HCT116 (cell line): ENCODE data around the gene LUM. TPM values are rescaled to one million over a fixed set of nuclear protein-coding genes. Genes with fewer than 3 reads are reported as not detected.

ENCODE experiments used
- ATAC-seq: fragments of 200-7000 bp; cut with Tn5 transposase; 2 replicates; pipeline ENCODE4 v1.9.1; 2020; ENCODE audit warnings: mild to moderate bottlenecking, moderate library complexity
- BruUV-seq: library from RNA; stranded (reverse); fragments of 400-500 nt; replicated peaks from 2 replicates; lab custom pipeline; 2021; lab: Mats Ljungman, UMichigan
- CTCF ChIA-PET: fragments of 300-600 bp; sonication (Branson Sonifier 250); formaldehyde crosslinking; loops from one replicate; lab custom pipeline; 2021; ENCODE audit warnings: antibody characterized with exemption; lab: Charles Lee
- POLR2A ChIA-PET: fragments of 300-600, 350-600 bp; sonication (Branson Sonifier 250); formaldehyde crosslinking; loops from one replicate; lab custom pipeline; 2021; ENCODE audit warnings: antibody characterized with exemption; lab: Charles Lee
- RAD21 ChIA-PET, 2 experiments: fragments of 300-600 bp; sonication (Branson Sonifier 250); formaldehyde crosslinking; loops; one replicate each; lab custom pipeline; 2023; ENCODE audit warnings: low total read pairs in 2 of 2; ENCODE audit not compliant: uncharacterized antibody in 2 of 2, unreplicated experiment in 2 of 2, low non-redundant PET in 1 of 2; lab: Charles Lee
- DNase-seq: peaks from one replicate; pipeline ENCODE4 v3.0.0-alpha.2; 2010; ENCODE audit warnings: low read depth, low spot score
- H2AFZ ChIP-seq: fragments of 200-600 bp; shearing (Covaris generic), sonication (generic); 2 replicates; pipeline ENCODE4 v1.6.1; 2017; ENCODE audit warnings: low read depth, mixed run types, mixed read lengths, antibody characterized with exemption, low read length; ENCODE audit not compliant: poor library complexity, severe bottlenecking
- H3K27ac ChIP-seq: 2 replicates; pipeline ENCODE4 v1.5.1; 2012; ENCODE audit warnings: low read depth, low read length
- H3K27me3 ChIP-seq: fragments of 200-600 bp; sonication (generic); 2 replicates; pipeline ENCODE4 v1.6.1; 2016; ENCODE audit warnings: mixed run types, low read length, mixed read lengths; ENCODE audit not compliant: insufficient read depth
- H3K36me3 ChIP-seq, 2 experiments: fragments of 200-500 bp in 1 of 2; fragments of 200-600 bp in 1 of 2; sonication (Bioruptor generic) in 1 of 2; sonication (generic) in 1 of 2; 2 replicates each; pipeline versions ENCODE4 v1.5.1 to v1.6.1; 2014 to 2016; ENCODE audit warnings: low read length in 2 of 2, inconsistent platforms in 1 of 2, mixed read lengths in 1 of 2, mixed run types in 1 of 2; ENCODE audit not compliant: insufficient read depth in 2 of 2, control insufficient read depth in 1 of 2
- H3K4me1 ChIP-seq, 2 experiments: fragments of 200-600 bp in 1 of 2; sonication (generic) in 1 of 2; 2 replicates each; pipeline versions ENCODE4 v1.5.1 to v1.6.1; 2012 to 2017; ENCODE audit warnings: low read length in 2 of 2, inconsistent platforms in 1 of 2, mild to moderate bottlenecking in 1 of 2, mixed read lengths in 1 of 2, mixed run types in 1 of 2, moderate library complexity in 1 of 2; ENCODE audit not compliant: insufficient read depth in 2 of 2, control insufficient read depth in 1 of 2
- H3K4me2 ChIP-seq: fragments of 200-600 bp; sonication (generic); 2 replicates; pipeline ENCODE4 v1.6.1; 2017; ENCODE audit warnings: mixed run types, low read length, mixed read lengths
- H3K4me3 ChIP-seq, 2 experiments: fragments of 200-600 bp in 1 of 2; sonication (generic) in 1 of 2; replicated peaks in 1 of 2; 2 replicates each; pipeline ENCODE4 v1.5.1; 2011 to 2016; ENCODE audit warnings: low read length in 2 of 2, control low read depth in 1 of 2, low read depth in 1 of 2, mild to moderate bottlenecking in 1 of 2, mixed read lengths in 1 of 2, mixed run types in 1 of 2
- H3K79me2 ChIP-seq: fragments of 200-600 bp; sonication (generic); 2 replicates; pipeline ENCODE4 v1.6.1; 2017; ENCODE audit warnings: mild to moderate bottlenecking, mixed run types, low read length, moderate library complexity, mixed read lengths; ENCODE audit not compliant: insufficient read depth
- H3K9ac ChIP-seq: fragments of 200-600 bp; sonication (generic); 2 replicates; pipeline ENCODE4 v1.6.1; 2016; ENCODE audit warnings: low read length, mixed read lengths
- H3K9me2 ChIP-seq: fragments of 200-600 bp; sonication (generic), shearing (Covaris generic); 2 replicates; pipeline ENCODE4 v1.6.1; 2017; ENCODE audit warnings: mixed run types, mild to moderate bottlenecking, moderate library complexity; ENCODE audit not compliant: insufficient read depth
- H3K9me3 ChIP-seq, 2 experiments: fragments of 200-500 bp in 1 of 2; fragments of 200-600 bp in 1 of 2; sonication (Bioruptor generic) in 1 of 2; sonication (generic) in 1 of 2; 2 replicates each; pipeline ENCODE4 v1.6.1; 2014 to 2017; ENCODE audit warnings: low read length in 2 of 2, mixed read lengths in 2 of 2, inconsistent platforms in 1 of 2, low read depth in 1 of 2, mild to moderate bottlenecking in 1 of 2, mixed run types in 1 of 2, moderate library complexity in 1 of 2; ENCODE audit not compliant: control insufficient read depth in 1 of 2, insufficient read depth in 1 of 2
- H4K20me1 ChIP-seq: fragments of 200-600 bp; sonication (generic), shearing (Covaris generic); 2 replicates; pipeline ENCODE4 v1.6.1; 2017; ENCODE audit warnings: mixed run types, mild to moderate bottlenecking, moderate library complexity; ENCODE audit not compliant: insufficient read depth
- CBX3 ChIP-seq: IDR thresholded peaks from 2 replicates; pipeline ENCODE4 v1.6.1; 2012; ENCODE audit warnings: low read depth
- CEBPB ChIP-seq: IDR thresholded peaks from 2 replicates; pipeline ENCODE4 v1.6.1; 2012; ENCODE audit warnings: low read depth
- ELF1 ChIP-seq: IDR thresholded peaks from 2 replicates; pipeline ENCODE4 v1.6.1; 2012; ENCODE audit warnings: low read depth, borderline replicate concordance
- EZH2 ChIP-seq: fragments of 200-600 bp; sonication (generic); IDR thresholded peaks from 2 replicates; pipeline ENCODE4 v1.6.1; 2017; ENCODE audit warnings: antibody characterized with exemption, mixed run types
- FOSL1 ChIP-seq: IDR thresholded peaks from 2 replicates; pipeline ENCODE4 v1.6.1; 2012; ENCODE audit warnings: low read depth
- JUND ChIP-seq: IDR thresholded peaks from 2 replicates; pipeline ENCODE4 v1.6.1; 2012
- POLR2A ChIP-seq: IDR thresholded peaks from 2 replicates; pipeline ENCODE4 v1.7.0; 2011; ENCODE audit warnings: borderline replicate concordance; ENCODE audit not compliant: insufficient read depth, insufficient read length; ENCODE audit errors: extremely low read depth
- POLR2AphosphoS5 ChIP-seq: IDR thresholded peaks from 2 replicates; pipeline ENCODE4 v1.6.1; 2011; ENCODE audit warnings: mild to moderate bottlenecking, low read depth, low read length, moderate library complexity
- SP1 ChIP-seq: IDR thresholded peaks from 2 replicates; pipeline ENCODE4 v1.6.1; 2012; ENCODE audit warnings: low read depth
- TCF7L2 ChIP-seq: IDR thresholded peaks from 2 replicates; pipeline ENCODE4 v1.7.0; 2011; ENCODE audit warnings: borderline replicate concordance, inconsistent platforms; ENCODE audit not compliant: insufficient read depth, insufficient read length; ENCODE audit errors: extremely low read depth
- YY1 ChIP-seq: IDR thresholded peaks from 2 replicates; pipeline ENCODE4 v1.6.1; 2011; ENCODE audit warnings: low read length, low read depth, moderate library complexity, mild to moderate bottlenecking; ENCODE audit not compliant: insufficient replicate concordance; ENCODE audit errors: extremely low read depth
- ZFX ChIP-seq: fragments of 450-650 bp; IDR thresholded peaks from 2 replicates; pipeline ENCODE4 v1.6.1; 2017
- ZNF274 ChIP-seq: fragments of 200-500 bp; sonication (Bioruptor generic); IDR thresholded peaks from 2 replicates; pipeline ENCODE4 v1.6.1; 2014; ENCODE audit warnings: mild to moderate bottlenecking, low read depth, low read length, inconsistent platforms
- intact Hi-C: fragments of 100-400 bp; cut with micrococcal nuclease; formaldehyde crosslinking; loops from 2 replicates; pipeline ENCODE4 v1.10.0; 2022
- total RNA-seq: library from RNA; stranded (reverse); gene quantifications from one replicate; pipeline ENCODE4 v1.2.1, GENCODE V29; 2021; ENCODE audit not compliant: unreplicated experiment
- TF ChIP-seq, protein P1 (sequence below): IDR thresholded peaks from 2 replicates; pipeline ENCODE4 v1.6.1; 2012
- TF ChIP-seq, protein P2 (sequence below): IDR thresholded peaks from 2 replicates; pipeline ENCODE4 v1.6.1; 2012; ENCODE audit warnings: low read depth
- TF ChIP-seq, protein P3 (sequence below), 3 experiments: fragments of 200-600 bp in 1 of 3; sonication (generic) in 1 of 3; IDR thresholded peaks in 2 of 3; conservative IDR thresholded peaks in 1 of 3; 2 replicates each; pipeline ENCODE4 v1.5.1; 2012 to 2017; ENCODE audit warnings: low read depth in 2 of 3, low read length in 2 of 3, antibody characterized with exemption in 1 of 3, borderline replicate concordance in 1 of 3, control low read depth in 1 of 3, mild to moderate bottlenecking in 1 of 3, mixed read lengths in 1 of 3, mixed run types in 1 of 3, moderate library complexity in 1 of 3; ENCODE audit not compliant: insufficient read depth in 1 of 3
- TF ChIP-seq, protein P4 (sequence below): IDR thresholded peaks from 2 replicates; pipeline ENCODE4 v1.6.1; 2012
- TF ChIP-seq, protein P5 (sequence below): IDR thresholded peaks from 2 replicates; pipeline ENCODE4 v1.6.1; 2011; ENCODE audit warnings: mild to moderate bottlenecking, low read length, moderate library complexity; ENCODE audit not compliant: insufficient replicate concordance; ENCODE audit errors: extremely low read depth

Gene LUM
- total RNA-seq, 1 experiment from 2014 or later: 0.69 TPM

DNA sequence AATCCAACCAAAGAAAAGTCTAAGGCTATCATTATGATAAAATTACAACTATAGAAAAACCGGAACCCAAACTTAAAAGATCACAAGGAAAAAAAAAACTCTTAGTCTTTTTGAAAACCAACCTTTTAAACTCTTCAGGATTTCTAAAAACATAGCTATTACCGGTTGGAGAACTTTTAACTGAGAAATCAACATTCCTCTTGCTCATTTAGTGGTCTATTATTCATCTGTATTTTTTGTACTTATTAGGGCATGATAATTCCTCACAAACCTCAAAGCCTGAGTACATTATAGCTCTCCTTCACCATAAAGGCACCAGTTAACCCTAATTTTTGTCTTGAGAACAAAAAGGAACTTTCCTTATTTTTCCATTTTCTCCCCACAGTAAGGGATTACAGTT, 10.4 kb downstream of the LUM start (continued):
- TF ChIP-seq, protein P1, sequence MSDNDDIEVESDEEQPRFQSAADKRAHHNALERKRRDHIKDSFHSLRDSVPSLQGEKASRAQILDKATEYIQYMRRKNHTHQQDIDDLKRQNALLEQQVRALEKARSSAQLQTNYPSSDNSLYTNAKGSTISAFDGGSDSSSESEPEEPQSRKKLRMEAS: no peak

DNA sequence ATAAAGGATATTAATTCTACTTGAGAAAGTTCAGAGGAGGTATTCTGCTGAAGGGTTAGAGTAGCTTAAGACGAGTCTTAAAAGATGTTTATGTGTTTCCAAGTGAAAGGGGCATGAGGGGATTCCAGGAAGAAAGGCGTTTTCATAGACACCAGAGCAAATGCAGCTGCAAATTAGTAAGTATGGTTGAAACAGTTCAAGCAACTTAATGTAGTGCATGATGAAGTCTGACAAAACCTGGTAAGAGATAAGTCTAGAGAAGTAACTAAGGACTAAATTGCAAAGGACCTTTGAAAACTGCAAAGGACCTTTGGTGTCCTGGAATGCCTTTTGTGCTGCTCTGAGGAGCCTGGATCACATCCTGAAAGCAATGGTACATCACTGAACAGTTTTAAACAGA, 11.5 kb downstream of the LUM start:
- TF ChIP-seq, protein P1: no peak
- TF ChIP-seq, protein P2, sequence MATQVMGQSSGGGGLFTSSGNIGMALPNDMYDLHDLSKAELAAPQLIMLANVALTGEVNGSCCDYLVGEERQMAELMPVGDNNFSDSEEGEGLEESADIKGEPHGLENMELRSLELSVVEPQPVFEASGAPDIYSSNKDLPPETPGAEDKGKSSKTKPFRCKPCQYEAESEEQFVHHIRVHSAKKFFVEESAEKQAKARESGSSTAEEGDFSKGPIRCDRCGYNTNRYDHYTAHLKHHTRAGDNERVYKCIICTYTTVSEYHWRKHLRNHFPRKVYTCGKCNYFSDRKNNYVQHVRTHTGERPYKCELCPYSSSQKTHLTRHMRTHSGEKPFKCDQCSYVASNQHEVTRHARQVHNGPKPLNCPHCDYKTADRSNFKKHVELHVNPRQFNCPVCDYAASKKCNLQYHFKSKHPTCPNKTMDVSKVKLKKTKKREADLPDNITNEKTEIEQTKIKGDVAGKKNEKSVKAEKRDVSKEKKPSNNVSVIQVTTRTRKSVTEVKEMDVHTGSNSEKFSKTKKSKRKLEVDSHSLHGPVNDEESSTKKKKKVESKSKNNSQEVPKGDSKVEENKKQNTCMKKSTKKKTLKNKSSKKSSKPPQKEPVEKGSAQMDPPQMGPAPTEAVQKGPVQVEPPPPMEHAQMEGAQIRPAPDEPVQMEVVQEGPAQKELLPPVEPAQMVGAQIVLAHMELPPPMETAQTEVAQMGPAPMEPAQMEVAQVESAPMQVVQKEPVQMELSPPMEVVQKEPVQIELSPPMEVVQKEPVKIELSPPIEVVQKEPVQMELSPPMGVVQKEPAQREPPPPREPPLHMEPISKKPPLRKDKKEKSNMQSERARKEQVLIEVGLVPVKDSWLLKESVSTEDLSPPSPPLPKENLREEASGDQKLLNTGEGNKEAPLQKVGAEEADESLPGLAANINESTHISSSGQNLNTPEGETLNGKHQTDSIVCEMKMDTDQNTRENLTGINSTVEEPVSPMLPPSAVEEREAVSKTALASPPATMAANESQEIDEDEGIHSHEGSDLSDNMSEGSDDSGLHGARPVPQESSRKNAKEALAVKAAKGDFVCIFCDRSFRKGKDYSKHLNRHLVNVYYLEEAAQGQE: no peak
- TF ChIP-seq EZH2 (no peak), FOSL1 (no peak), CEBPB (no peak), CBX3 (no peak), JUND (no peak), POLR2AphosphoS5 (no peak), SP1 (no peak), ELF1 (no peak), POLR2A (no peak), YY1 (no peak), ZNF274 (no peak), TCF7L2 (no peak), ZFX (no peak)
- TF ChIP-seq, protein P3, sequence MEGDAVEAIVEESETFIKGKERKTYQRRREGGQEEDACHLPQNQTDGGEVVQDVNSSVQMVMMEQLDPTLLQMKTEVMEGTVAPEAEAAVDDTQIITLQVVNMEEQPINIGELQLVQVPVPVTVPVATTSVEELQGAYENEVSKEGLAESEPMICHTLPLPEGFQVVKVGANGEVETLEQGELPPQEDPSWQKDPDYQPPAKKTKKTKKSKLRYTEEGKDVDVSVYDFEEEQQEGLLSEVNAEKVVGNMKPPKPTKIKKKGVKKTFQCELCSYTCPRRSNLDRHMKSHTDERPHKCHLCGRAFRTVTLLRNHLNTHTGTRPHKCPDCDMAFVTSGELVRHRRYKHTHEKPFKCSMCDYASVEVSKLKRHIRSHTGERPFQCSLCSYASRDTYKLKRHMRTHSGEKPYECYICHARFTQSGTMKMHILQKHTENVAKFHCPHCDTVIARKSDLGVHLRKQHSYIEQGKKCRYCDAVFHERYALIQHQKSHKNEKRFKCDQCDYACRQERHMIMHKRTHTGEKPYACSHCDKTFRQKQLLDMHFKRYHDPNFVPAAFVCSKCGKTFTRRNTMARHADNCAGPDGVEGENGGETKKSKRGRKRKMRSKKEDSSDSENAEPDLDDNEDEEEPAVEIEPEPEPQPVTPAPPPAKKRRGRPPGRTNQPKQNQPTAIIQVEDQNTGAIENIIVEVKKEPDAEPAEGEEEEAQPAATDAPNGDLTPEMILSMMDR (IDR thresholded peaks at IDR 0.05 in 2 of 3, conservative IDR thresholded peaks at IDR 0.05 in 1 of 3; ENCODE audit: borderline replicate concordance in 1 of 3, insufficient read depth in 1 of 3, low read depth in 2 of 3, low read length in 2 of 3): no peak
- TF ChIP-seq, protein P4, sequence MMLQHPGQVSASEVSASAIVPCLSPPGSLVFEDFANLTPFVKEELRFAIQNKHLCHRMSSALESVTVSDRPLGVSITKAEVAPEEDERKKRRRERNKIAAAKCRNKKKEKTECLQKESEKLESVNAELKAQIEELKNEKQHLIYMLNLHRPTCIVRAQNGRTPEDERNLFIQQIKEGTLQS: no peak
- TF ChIP-seq, protein P5, sequence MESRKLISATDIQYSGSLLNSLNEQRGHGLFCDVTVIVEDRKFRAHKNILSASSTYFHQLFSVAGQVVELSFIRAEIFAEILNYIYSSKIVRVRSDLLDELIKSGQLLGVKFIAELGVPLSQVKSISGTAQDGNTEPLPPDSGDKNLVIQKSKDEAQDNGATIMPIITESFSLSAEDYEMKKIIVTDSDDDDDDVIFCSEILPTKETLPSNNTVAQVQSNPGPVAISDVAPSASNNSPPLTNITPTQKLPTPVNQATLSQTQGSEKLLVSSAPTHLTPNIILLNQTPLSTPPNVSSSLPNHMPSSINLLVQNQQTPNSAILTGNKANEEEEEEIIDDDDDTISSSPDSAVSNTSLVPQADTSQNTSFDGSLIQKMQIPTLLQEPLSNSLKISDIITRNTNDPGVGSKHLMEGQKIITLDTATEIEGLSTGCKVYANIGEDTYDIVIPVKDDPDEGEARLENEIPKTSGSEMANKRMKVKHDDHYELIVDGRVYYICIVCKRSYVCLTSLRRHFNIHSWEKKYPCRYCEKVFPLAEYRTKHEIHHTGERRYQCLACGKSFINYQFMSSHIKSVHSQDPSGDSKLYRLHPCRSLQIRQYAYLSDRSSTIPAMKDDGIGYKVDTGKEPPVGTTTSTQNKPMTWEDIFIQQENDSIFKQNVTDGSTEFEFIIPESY: no peak
- TF ChIP-seq, all 23 proteins: peak for 0
- no peak overlapping the region for H3K4me2 ChIP-seq
- H3K9ac ChIP-seq: no peak overlapping the region
- H3K79me2 ChIP-seq: no peaks in the 10 kb centered on the region
- no peaks in the 10 kb centered on the region for H3K9me2 ChIP-seq
- intact Hi-C loops: loop anchor here (10.0 kb wide), 1 partner anchor 225 kb away; no protein-coding TSS in a partner anchor
- no peak overlapping the region for H2AFZ ChIP-seq
- no TSS peak for BruUV-seq
- DNase-seq: no peak
- no peak overlapping the region for H3K27ac ChIP-seq
- no peaks in the 10 kb centered on the region for H3K9me3 ChIP-seq
- H3K4me1 ChIP-seq: peaks cover 4 to 14% of the 10 kb centered on the region in 2 experiments; a peak in 3 of 4 replicates
- H3K4me3 ChIP-seq: no peak overlapping the region
- CTCF ChIA-PET: interaction anchor here (2.1 kb wide), 1 partner anchor 9 kb away, joined by 12 read pairs; no protein-coding TSS in a partner anchor
- no peaks in the 10 kb centered on the region for H4K20me1 ChIP-seq
- no peaks in the 10 kb centered on the region for H3K36me3 ChIP-seq
- RAD21 ChIA-PET: no interaction called here
- H3K27me3 ChIP-seq: no peaks in the 10 kb centered on the region
- no peak for ATAC-seq
- POLR2A ChIA-PET: no interaction called here
